SU-DHL-6 (cell line): Measurements from ENCODE around the gene MYO7B.
"Not testable (repeated sequence)": the region's sequence is repeated elsewhere in the genome, so short reads cannot be mapped to it uniquely, and the experiment has no call there.

ENCODE experiments used
- H2AFZ ChIP-seq: fragments of 200-600 bp; sonication (generic); 2 replicates; pipeline ENCODE4 v1.6.1; 2014; ENCODE audit warnings: low read depth, mild to moderate bottlenecking, moderate library complexity, mixed read lengths, antibody characterized with exemption, low read length; ENCODE audit not compliant: severe bottlenecking
- H3F3A ChIP-seq: fragments of 200-600 bp; shearing (Covaris generic); 2 replicates; pipeline ENCODE4 v1.6.0; 2016; ENCODE audit warnings: antibody characterized with exemption, mild to moderate bottlenecking; ENCODE audit not compliant: insufficient read depth
- H3K27ac ChIP-seq: fragments of 200-600 bp; sonication (generic); 2 replicates; pipeline ENCODE4 v1.5.1; 2016; ENCODE audit warnings: low read depth, mild to moderate bottlenecking, low read length, moderate library complexity, mixed read lengths
- H3K27me3 ChIP-seq: fragments of 200-600 bp; sonication (generic), shearing (Covaris generic); 2 replicates; pipeline ENCODE4 v1.6.0; 2014; ENCODE audit warnings: mild to moderate bottlenecking, low read length
- H3K36me3 ChIP-seq: fragments of 200-600 bp; sonication (generic); 2 replicates; pipeline ENCODE4 v1.6.1; 2014; ENCODE audit warnings: mild to moderate bottlenecking, low read length, mixed read lengths
- H3K4me2 ChIP-seq: fragments of 300-600, 200-600 bp; shearing (Covaris generic), sonication (generic); 2 replicates; pipeline ENCODE4 v1.6.0; 2014; ENCODE audit warnings: low read length, low read depth, mild to moderate bottlenecking; ENCODE audit not compliant: poor library complexity, severe bottlenecking
- H3K4me3 ChIP-seq: fragments of 200-600 bp; sonication (generic); 2 replicates; pipeline ENCODE4 v1.5.1; 2014; ENCODE audit warnings: antibody characterized with exemption, low read length, mild to moderate bottlenecking, mixed read lengths; ENCODE audit not compliant: insufficient read depth, poor library complexity, severe bottlenecking
- H3K79me2 ChIP-seq: fragments of 200-600 bp; sonication (generic); 2 replicates; pipeline ENCODE4 v1.6.1; 2014; ENCODE audit warnings: mild to moderate bottlenecking, low read length, moderate library complexity; ENCODE audit not compliant: insufficient read depth
- H3K9ac ChIP-seq: fragments of 200-600 bp; sonication (generic); 2 replicates; pipeline ENCODE4 v1.7.0; 2014; ENCODE audit warnings: mild to moderate bottlenecking, low read length
- H3K9me2 ChIP-seq: fragments of 200-600 bp; sonication (generic); replicated peaks from 2 replicates; pipeline ENCODE4 v1.6.1; 2014; ENCODE audit warnings: low read length; ENCODE audit not compliant: insufficient read depth
- H3K9me3 ChIP-seq: fragments of 200-600 bp; sonication (generic); 2 replicates; pipeline ENCODE4 v1.6.1; 2014; ENCODE audit warnings: low read length, mixed read lengths; ENCODE audit not compliant: insufficient read depth
- H4K20me1 ChIP-seq: fragments of 200-600 bp; sonication (generic); 2 replicates; pipeline ENCODE4 v1.6.1; 2014; ENCODE audit warnings: low read depth, mild to moderate bottlenecking, antibody characterized with exemption, low read length, moderate library complexity, mixed read lengths
- CTCF ChIP-seq: fragments of 200-600 bp; sonication (generic); IDR thresholded peaks from one replicate; pipeline ENCODE4 v1.5.1; 2017; ENCODE audit warnings: antibody characterized with exemption, mild to moderate bottlenecking, low read length, moderate library complexity; ENCODE audit not compliant: insufficient read depth, poor library complexity, severe bottlenecking
- EZH2phosphoT487 ChIP-seq: fragments of 200-600 bp; sonication (generic), shearing (Covaris generic); conservative IDR thresholded peaks from 2 replicates; pipeline ENCODE4 v1.6.1; 2018; ENCODE audit warnings: mild to moderate bottlenecking, antibody characterized with exemption, low read length, moderate library complexity, mixed read lengths

Gene MYO7B

DNA sequence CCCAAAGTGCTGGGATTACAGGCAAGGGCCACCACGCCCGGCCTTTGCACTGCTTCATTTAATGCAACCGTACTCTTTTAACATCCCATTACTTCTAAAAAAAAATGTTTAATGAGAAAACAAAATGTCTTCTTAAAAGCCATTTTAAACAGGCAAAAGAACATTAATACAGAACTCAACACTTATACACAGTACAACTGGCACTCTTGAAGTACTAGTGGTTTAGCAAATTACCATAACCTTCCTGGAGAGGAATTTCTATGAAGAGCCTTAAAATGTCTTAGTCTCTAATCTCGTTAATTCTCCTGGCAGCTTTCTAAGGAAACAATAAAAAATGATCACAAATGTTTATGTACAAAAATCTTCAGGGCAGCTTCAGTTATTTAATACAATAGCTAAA is 15.1 kb upstream of the MYO7B start:
- Histone ChIP-seq H3K4me2 (no peak overlapping the region), H3K9ac (no peak overlapping the region), H3K9me3 (no peaks in the 10 kb centered on the region), H3K79me2 (peaks cover 97% of the 10 kb centered on the region), H3K27ac (no peak overlapping the region), H3K36me3 (peaks cover 4% of the 10 kb centered on the region; the same call in 1 of the 2 replicates), H2AFZ (no peak overlapping the region), H4K20me1 (peaks cover 6% of the 10 kb centered on the region; the same call in 1 of the 2 replicates), H3K27me3 (no peaks in the 10 kb centered on the region), H3K9me2 (no peaks in the 10 kb centered on the region), H3K4me3 (no peak overlapping the region), H3F3A (no peaks in the 10 kb centered on the region)
- TF ChIP-seq CTCF: no peak

- H3K9ac ChIP-seq: no peak overlapping the region
- TF ChIP-seq CTCF (no peak), EZH2phosphoT487 (no peak)
- H3K9me3 ChIP-seq: no peaks in the 10 kb centered on the region
- no peaks in the 10 kb centered on the region for H4K20me1 ChIP-seq
- no peaks in the 10 kb centered on the region for H3K9me2 ChIP-seq
- peaks cover 76% of the 10 kb centered on the region for H3K79me2 ChIP-seq
- no peak overlapping the region for H3K4me2 ChIP-seq
- H3K36me3 ChIP-seq: peaks cover 4% of the 10 kb centered on the region; the same call in 1 of the 2 replicates
- H2AFZ ChIP-seq: no peak overlapping the region
- H3K27ac ChIP-seq: no peak overlapping the region
- no peaks in the 10 kb centered on the region for H3F3A ChIP-seq
- H3K4me3 ChIP-seq: no peak overlapping the region
- no peaks in the 10 kb centered on the region for H3K27me3 ChIP-seq
Measured at GRCh38 chr2:127523269-127523939, 12.1 kb upstream of the MYO7B start.

- H3F3A ChIP-seq, H3K4me3 ChIP-seq, H3K27me3 ChIP-seq, H3K9me2 ChIP-seq, H4K20me1 ChIP-seq, H3K36me3 ChIP-seq, H3K9ac ChIP-seq, H2AFZ ChIP-seq, H3K27ac ChIP-seq, H3K9me3 ChIP-seq: not testable (repeated sequence)
- peaks cover 67% of the 10 kb centered on the region for H3K79me2 ChIP-seq
- peak overlapping the region; percentile 21 for H3K4me2 ChIP-seq
Measured at GRCh38 chr2:127524198-127524834, 11.2 kb upstream of the MYO7B start.

GRCh38 chr2:127525691-127526131 is 9.8 kb upstream of the MYO7B start:
- H3F3A ChIP-seq: no peaks in the 10 kb centered on the region
- H3K36me3 ChIP-seq: peaks cover 4% of the 10 kb centered on the region; the same call in 1 of the 2 replicates
- H3K9me3 ChIP-seq: no peaks in the 10 kb centered on the region
- H3K4me3 ChIP-seq: peak overlapping the region; percentile 61
- H3K79me2 ChIP-seq: peaks cover 53% of the 10 kb centered on the region
- H3K9ac ChIP-seq: peak overlapping the region; percentile 78
- no peaks in the 10 kb centered on the region for H3K27me3 ChIP-seq
- H3K9me2 ChIP-seq: no peaks in the 10 kb centered on the region
- no peaks in the 10 kb centered on the region for H4K20me1 ChIP-seq
- peak overlapping the region; percentile 72 for H3K4me2 ChIP-seq
- H2AFZ ChIP-seq: peak overlapping the region; percentile 84
- peak overlapping the region; percentile 65 for H3K27ac ChIP-seq
- TF ChIP-seq EZH2phosphoT487 (no peak), CTCF (no peak)
